HEK293 (cell line): Measurements from ENCODE around the gene APPBP2.

ENCODE experiments used
- CTCF ChIA-PET: fragments of 350-600 bp; formaldehyde crosslinking; extraction: SDS; loops from one replicate; lab custom pipeline; 2021; ENCODE audit warnings: antibody characterized with exemption; lab: Yijun Ruan, JAX
- POLR2A ChIA-PET: fragments of 300-600 bp; formaldehyde crosslinking; extraction: SDS; loops from one replicate; lab custom pipeline; 2020; ENCODE audit warnings: antibody characterized with exemption, inconsistent platforms; lab: Yijun Ruan, JAX
- H3K27ac ChIP-seq: fragments of 200-500 bp; sonication (Bioruptor generic); 2 replicates; pipeline ENCODE4 v1.5.1; 2014; ENCODE audit warnings: low read depth, low read length, control low read depth, inconsistent platforms; ENCODE audit errors: extremely low read depth
- H3K36me3 ChIP-seq, 2 experiments: fragments of 200-500 bp in 1 of 2; sonication (Bioruptor generic) in 1 of 2; 1 replicate in 1 of 2; 2 replicates in 1 of 2; pipeline ENCODE4 v1.5.1; 2014 to 2017; ENCODE audit warnings: inconsistent platforms in 2 of 2, low read length in 2 of 2; ENCODE audit not compliant: control insufficient read depth in 2 of 2, insufficient read depth in 1 of 2
- H3K4me1 ChIP-seq: fragments of 200-500 bp; sonication (Bioruptor generic); 2 replicates; pipeline ENCODE4 v1.5.1; 2014; ENCODE audit warnings: mild to moderate bottlenecking, low read length, inconsistent platforms; ENCODE audit not compliant: control insufficient read depth, insufficient read depth
- H3K4me3 ChIP-seq: 2 replicates; pipeline ENCODE4 v1.5.1; 2011; ENCODE audit warnings: low read depth, mild to moderate bottlenecking, control low read depth, low read length, moderate library complexity
- H3K9me3 ChIP-seq: fragments of 200-500 bp; sonication (Bioruptor generic); 2 replicates; pipeline ENCODE4 v1.5.1; 2014; ENCODE audit warnings: low read depth, low read length, inconsistent platforms; ENCODE audit not compliant: control insufficient read depth, insufficient read depth
- MZF1 ChIP-seq: fragments of 450-650 bp; formaldehyde crosslinking; IDR thresholded peaks from 2 replicates; pipeline ENCODE4 v1.5.1; 2017; ENCODE audit warnings: missing biosample characterization, missing genetic modification characterization, borderline replicate concordance
- PRDM4 ChIP-seq: fragments of 450-650 bp; formaldehyde crosslinking; IDR thresholded peaks from 2 replicates; pipeline ENCODE4 v1.5.1; 2017; ENCODE audit warnings: missing biosample characterization, missing genetic modification characterization
- SP3 ChIP-seq: fragments of 450-650 bp; formaldehyde crosslinking; IDR thresholded peaks from 2 replicates; pipeline ENCODE4 v1.5.1; 2016; ENCODE audit warnings: missing biosample characterization, missing genetic modification characterization
- ZNF223 ChIP-seq: fragments of 450-650 bp; formaldehyde crosslinking; IDR thresholded peaks from 2 replicates; pipeline ENCODE4 v1.5.1; 2016; ENCODE audit warnings: missing biosample characterization, missing genetic modification characterization
- ZNF416 ChIP-seq: fragments of 450-650 bp; formaldehyde crosslinking; IDR thresholded peaks from 2 replicates; pipeline ENCODE4 v1.5.1; 2016; ENCODE audit warnings: missing biosample characterization, missing genetic modification characterization
- ZNF473 ChIP-seq: fragments of 450-650 bp; formaldehyde crosslinking; IDR thresholded peaks from 2 replicates; pipeline ENCODE4 v1.5.1; 2017; ENCODE audit warnings: missing biosample characterization, missing genetic modification characterization
- ZNF624 ChIP-seq: fragments of 450-650 bp; formaldehyde crosslinking; IDR thresholded peaks from 2 replicates; pipeline ENCODE4 v1.5.1; 2017; ENCODE audit warnings: missing biosample characterization, missing genetic modification characterization
- ZNF629 ChIP-seq: fragments of 450-650 bp; formaldehyde crosslinking; IDR thresholded peaks from 2 replicates; pipeline ENCODE4 v1.5.1; 2017; ENCODE audit warnings: missing biosample characterization, missing genetic modification characterization
- ZNF692 ChIP-seq: fragments of 450-650 bp; formaldehyde crosslinking; IDR thresholded peaks from 2 replicates; pipeline ENCODE4 v1.5.1; 2016; ENCODE audit warnings: missing biosample characterization, missing genetic modification characterization
- ZNF707 ChIP-seq: fragments of 450-650 bp; formaldehyde crosslinking; IDR thresholded peaks from 2 replicates; pipeline ENCODE4 v1.5.1; 2016; ENCODE audit warnings: missing biosample characterization, missing genetic modification characterization
- ZNF785 ChIP-seq: fragments of 450-650 bp; formaldehyde crosslinking; IDR thresholded peaks from 2 replicates; pipeline ENCODE4 v1.5.1; 2016; ENCODE audit warnings: missing biosample characterization, missing genetic modification characterization
- TF ChIP-seq, protein P1 (sequence below): fragments of 450-650 bp; formaldehyde crosslinking; IDR thresholded peaks from 2 replicates; pipeline ENCODE4 v1.5.1; 2016; ENCODE audit warnings: missing biosample characterization, missing genetic modification characterization
- TF ChIP-seq, protein P2 (sequence below): fragments of 450-650 bp; formaldehyde crosslinking; IDR thresholded peaks from 2 replicates; pipeline ENCODE4 v1.5.1; 2016; ENCODE audit warnings: missing biosample characterization, missing genetic modification characterization

The APPBP2 gene

DNA sequence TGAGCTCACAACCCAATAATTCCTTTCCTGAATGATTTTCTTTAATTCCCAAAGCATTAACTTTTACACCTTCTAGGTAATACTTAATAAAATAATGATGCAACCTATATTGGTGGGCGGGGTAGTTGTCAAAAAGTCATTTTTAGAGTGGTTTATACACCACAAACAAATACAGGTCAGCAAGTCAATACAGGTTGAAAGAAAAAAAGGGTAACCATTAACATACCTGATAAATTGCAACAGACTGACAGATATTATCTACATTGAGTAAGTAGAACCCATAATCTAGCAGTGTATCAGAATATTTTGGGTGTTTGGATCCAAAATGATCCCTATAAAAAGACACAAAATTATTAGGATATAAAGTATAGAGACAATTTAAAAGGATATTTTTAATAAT, 64.5 kb downstream of the APPBP2 start (continued):
- TF ChIP-seq ZNF416 (tag by site-specific recombination) (no peak), ZNF629 (tag by site-specific recombination) (no peak), ZNF473 (tag by site-specific recombination) (no peak)

- ChIA-PET CTCF (interaction anchor here (1.2 kb wide), 1 partner anchor 13 kb away, joined by 3 read pairs; no protein-coding TSS in a partner anchor), POLR2A (no interaction called here)
- no peaks in the 10 kb centered on the region for H3K4me1 ChIP-seq
- no peaks in the 10 kb centered on the region for H3K9me3 ChIP-seq
- H3K27ac ChIP-seq = no peak overlapping the region
- no peak for TF ChIP-seq ZNF223
- H3K36me3 ChIP-seq = peaks cover 82 to 89% of the 10 kb centered on the region in 2 experiments
- no peak overlapping the region for H3K4me3 ChIP-seq
Observed at GRCh38 chr17:60457148-60457547, 68.9 kb downstream of the APPBP2 start.

DNA sequence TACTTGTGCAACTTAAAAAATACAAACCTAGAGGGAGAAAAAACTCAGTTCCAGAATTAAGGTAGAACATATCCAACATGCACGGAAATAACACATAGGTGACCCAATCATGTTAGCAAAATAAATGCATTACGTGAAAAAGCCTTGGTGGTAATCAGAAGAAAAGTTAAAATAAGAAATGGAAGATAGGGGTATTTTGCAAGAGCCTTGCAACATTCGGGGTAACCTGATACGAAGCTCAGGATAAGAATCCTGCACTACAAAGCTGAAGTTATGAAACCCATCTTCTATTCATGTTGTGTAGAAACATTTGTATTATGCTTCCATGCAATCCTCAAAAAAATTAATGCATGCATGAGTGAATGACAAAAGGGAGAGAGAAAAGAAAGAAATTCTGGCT, 70.7 kb downstream of the APPBP2 start:
- H3K36me3 ChIP-seq = peaks cover 79 to 85% of the 10 kb centered on the region in 2 experiments

More for the DNA sequence above, 70.7 kb downstream of the APPBP2 start:
- Histone ChIP-seq H3K9me3 (no peaks in the 10 kb centered on the region), H3K4me1 (no peaks in the 10 kb centered on the region), H3K27ac (no peak overlapping the region), H3K4me3 (no peak overlapping the region)
- CTCF ChIA-PET = interaction anchor here (1.2 kb wide), 1 partner anchor 115 kb away, joined by 4 read pairs; no protein-coding TSS in a partner anchor
- POLR2A ChIA-PET = no interaction called here
- TF ChIP-seq, protein P1, sequence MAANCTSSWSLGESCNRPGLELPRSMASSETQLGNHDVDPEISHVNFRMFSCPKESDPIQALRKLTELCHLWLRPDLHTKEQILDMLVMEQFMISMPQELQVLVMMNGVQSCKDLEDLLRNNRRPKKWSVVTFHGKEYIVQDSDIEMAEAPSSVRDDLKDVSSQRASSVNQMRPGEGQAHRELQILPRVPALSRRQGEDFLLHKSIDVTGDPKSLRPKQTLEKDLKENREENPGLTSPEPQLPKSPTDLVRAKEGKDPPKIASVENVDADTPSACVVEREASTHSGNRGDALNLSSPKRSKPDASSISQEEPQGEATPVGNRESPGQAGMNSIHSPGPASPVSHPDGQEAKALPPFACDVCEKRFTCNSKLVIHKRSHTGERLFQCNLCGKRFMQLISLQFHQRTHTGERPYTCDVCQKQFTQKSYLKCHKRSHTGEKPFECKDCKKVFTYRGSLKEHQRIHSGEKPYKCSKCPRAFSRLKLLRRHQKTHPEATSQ (tag by site-specific recombination) = no peak
- TF ChIP-seq, protein P2, sequence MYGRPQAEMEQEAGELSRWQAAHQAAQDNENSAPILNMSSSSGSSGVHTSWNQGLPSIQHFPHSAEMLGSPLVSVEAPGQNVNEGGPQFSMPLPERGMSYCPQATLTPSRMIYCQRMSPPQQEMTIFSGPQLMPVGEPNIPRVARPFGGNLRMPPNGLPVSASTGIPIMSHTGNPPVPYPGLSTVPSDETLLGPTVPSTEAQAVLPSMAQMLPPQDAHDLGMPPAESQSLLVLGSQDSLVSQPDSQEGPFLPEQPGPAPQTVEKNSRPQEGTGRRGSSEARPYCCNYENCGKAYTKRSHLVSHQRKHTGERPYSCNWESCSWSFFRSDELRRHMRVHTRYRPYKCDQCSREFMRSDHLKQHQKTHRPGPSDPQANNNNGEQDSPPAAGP (tag by site-specific recombination) = no peak
- TF ChIP-seq MZF1 (tag by site-specific recombination) = no peak
- TF ChIP-seq PRDM4 = no peak
- no peak for TF ChIP-seq ZNF707 (tag by site-specific recombination)
- no peak for TF ChIP-seq ZNF785 (tag by site-specific recombination)
- TF ChIP-seq SP3 (tag by site-specific recombination) = no peak
- no peak for TF ChIP-seq ZNF624 (tag by site-specific recombination)
- no peak for TF ChIP-seq ZNF692 (tag by site-specific recombination)
